GM19043 (cell line): ENCODE results near the gene MAP3K14.
"Not testable (repeated sequence)": the region's sequence is repeated elsewhere in the genome, so short reads cannot be mapped to it uniquely, and the experiment has no call there.

ENCODE experiments used
- ATAC-seq: cut with Tn5 transposase; IDR thresholded peaks from one replicate; pipeline ENCODE4 v1.9.1; 2021; ENCODE audit warnings: low read depth; ENCODE audit not compliant: unreplicated experiment

The MAP3K14 gene

GRCh38 chr17:45302220-45302619 is 14.6 kb downstream of the MAP3K14 start:
- not testable (repeated sequence) for ATAC-seq

GRCh38 chr17:45301674-45302073 is 15.1 kb downstream of the MAP3K14 start:
- ATAC-seq, result no peak

GRCh38 chr17:45300060-45300751 is 16.6 kb downstream of the MAP3K14 start:
- no peak for ATAC-seq

DNA sequence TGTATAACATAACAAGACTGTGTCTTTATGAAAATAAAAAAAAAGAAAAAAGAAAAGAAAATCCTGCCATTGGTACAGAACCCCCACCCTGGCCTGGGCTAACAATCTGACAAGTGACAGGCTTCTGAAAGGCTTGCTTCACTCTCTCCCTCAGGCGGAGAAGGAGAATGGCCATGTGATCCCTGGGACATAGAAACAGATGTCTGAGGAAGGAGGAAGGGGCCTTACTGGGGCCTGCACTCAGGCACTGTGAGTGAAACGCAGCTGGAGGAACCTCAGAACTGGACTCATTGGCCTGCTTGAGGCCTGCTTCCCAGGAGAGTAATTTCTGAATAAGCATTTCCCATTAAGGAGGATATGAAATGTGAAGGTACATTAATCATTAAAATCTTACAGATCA is 17.5 kb downstream of the MAP3K14 start:
- no peak for ATAC-seq

DNA sequence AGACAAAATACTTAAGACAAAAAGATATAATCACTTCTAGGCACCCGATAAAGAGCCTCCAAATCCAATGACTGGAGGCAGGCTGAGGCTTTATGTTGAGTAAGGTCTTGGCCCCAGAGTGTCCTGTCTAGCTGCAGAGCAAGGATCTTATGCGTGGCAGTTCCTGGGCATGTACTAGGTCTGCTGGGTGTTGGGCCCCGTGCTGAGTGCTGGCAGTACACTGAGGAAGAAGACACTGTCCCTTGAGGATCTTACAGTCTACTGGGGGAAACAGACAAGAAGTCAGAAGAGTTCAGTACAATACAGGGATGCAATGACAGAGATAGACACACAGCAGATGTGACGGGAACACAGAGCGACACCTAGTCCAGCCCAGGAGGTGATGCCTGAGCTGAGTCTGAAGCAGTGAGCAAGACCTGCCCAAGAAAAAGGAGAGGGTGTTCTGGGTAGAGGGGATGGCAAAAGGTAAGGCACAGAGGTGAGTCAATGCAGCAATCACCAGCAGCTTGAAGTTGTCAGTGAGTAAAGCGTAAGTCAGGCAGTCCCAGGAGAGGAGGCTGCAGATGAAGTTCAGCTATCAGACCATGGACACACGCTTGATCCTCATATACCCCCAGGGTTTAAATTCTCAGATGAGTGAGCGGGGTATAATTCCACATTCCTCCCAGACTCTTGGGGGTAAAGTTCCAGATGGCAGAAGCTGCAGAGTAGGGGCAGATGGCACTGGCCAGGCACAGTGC is 18.1 kb downstream of the MAP3K14 start:
- ATAC-seq, result no peak

- no peak for ATAC-seq
These were observed 20.0 kb downstream of the MAP3K14 start for GRCh38 chr17:45296833-45297124.

- ATAC-seq, result no peak
These were observed 20.6 kb downstream of the MAP3K14 start for GRCh38 chr17:45296003-45296832.

DNA sequence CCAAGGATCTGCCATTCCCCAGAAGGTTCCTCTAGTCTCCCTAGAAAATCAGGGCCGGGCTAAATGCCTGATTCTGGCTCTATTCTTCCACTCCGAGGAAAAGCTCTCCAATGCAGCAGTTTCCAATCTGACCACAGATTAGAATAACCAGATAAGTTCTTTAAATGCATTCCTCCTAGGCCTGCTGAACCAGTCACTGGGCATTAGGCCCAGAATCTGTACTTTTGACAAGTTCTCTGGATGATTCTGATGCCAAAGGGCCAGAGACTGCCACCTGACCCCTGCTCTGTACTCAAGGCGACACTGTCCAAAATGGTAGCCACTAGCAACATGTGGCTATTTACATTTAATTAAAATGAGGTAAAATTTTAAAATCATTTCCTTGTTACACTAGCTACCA is 22.3 kb downstream of the MAP3K14 start:
- no peak for ATAC-seq

DNA sequence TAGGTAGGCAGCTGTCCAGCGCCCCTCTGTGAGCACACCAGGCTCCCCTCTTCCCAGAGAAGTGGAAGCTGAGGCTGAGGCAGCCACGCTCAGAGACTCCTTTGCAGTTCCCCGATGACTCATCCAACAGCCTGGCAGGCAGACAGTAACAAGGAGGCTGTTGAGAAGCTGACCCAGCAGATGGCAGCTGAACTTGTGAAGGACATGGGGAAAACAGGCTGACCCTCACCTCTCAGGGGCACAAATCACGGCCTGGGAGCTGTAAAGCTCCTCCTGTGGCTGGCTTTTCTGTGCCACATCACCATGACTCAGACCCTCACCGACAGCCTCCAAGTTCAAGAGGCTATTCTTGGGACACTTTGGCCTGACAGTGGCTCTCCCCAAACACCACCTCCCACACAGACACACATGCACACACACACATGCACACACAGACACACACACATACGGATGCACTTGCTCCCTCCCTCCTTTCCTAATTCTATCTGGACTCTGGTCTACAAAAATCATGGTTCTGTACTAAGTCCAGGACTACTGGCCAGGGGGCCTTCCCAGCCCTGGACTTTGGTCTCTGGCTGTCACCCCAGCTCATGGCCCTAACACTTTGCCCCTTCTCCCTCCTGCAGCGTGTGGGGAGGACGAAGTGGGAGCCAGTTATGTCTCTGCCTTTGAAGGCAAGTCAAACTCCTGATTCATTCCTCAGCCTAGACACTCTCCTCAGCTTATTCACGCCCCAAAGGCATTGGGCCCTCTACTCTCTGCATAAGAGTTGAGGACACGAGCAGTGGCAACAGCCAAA is 23.2 kb downstream of the MAP3K14 start:
- no peak for ATAC-seq

DNA sequence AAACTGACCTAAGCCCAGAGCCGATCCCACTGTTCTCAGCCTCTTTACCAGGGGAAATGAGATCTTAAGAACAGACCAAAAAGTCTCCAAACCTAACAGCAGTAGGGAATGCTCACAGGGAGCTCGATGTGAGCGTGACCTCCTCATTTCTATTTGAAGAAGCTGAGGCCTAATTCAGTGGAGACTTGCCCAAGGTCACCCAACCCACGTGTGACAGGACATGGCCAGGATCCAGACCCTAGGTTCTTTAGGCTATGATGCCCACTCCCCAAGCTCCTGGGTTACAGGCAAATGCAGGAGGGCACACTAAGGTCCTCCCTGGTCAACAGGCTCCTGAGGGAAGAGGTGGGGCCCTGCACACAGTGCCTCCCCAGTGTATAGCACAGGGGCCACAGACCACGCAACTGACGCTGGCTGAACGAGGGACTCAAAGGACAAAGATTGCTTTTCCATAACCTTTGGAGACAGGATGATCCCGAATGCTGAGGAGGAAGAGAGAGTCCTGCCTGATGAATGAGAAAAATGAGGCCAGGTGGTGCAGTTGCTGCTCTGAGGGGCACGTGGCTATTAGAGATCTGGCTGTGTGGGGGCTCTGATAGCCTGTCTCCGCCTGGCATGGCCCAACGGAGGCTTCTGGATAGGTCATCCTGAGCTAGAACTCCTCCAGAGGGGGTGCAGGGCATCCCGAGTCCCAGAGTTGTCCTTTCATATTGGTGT is 24.0 kb downstream of the MAP3K14 start:
- ATAC-seq, result no peak

GRCh38 chr17:45291171-45291805 is 25.5 kb downstream of the MAP3K14 start:
- ATAC-seq, result no peak

DNA sequence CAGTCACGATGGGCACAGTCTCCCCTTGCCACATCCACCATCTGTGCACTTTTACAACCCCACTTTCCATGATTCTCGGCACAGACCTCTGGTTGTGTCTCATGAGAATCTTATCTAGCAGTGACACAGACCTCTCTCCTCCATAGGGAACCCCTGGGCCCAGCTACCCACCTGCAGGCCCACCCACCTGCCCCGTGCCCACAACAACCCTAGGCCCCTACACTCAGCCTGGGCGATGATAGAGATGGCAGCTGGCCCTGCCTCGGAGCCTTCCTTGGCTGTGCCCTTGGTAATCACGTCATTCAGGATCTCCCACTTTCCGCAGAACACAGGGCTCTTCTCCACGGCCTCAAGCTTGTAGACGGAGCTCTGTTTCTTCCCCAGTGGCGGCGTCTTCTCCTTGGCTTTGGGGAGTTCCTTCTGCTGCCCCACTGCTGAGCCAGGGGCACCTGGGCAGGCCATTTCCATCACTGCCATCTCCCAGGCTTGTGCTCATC is 26.5 kb downstream of the MAP3K14 start:
- no peak for ATAC-seq

DNA sequence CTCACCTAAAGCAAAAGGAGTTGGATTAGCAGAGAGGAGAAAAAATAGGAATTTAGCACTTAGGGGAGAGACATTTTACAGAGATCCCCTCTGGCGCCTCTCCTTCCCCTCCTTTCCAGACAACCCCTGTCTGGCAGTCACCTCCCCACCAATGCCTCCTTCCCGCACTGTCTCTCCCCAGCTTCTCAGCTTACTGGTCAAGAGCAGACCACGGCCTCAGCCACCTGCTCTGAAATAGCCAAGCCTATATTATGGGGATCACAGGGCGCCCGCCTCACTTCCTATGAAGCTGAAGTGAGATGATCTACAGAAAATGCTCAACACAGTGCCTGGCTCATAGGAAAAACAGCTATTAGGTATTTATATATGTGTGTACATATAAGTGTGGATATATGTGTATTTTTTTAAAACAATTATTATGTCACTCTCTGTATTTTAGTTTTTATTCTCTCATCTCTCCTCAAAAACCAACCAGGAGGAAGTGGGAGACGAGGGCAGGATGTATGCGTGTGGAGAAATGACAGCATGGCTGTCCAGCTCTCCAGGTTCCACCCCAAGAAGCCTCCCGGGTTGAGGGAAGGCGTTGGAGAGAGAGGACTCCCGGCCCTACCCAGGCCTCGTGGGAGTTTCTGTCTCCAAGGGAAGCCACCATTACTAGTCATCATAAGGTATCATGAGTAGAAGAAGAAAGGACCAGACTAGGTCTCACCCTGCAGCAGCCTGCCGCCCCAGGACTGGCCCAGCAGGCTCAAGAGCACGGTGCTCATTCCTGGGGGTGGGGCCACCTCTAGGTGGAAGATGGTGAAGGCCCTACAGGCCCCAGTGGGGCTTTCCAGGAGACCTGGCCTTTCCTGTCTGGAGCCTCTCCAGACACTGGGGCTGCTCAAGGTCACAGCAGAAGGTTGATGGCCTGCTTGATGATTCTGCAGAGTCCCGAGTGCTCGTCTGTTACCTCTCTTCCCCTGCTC is 27.2 kb downstream of the MAP3K14 start:
- no peak for ATAC-seq

- ATAC-seq, result no peak
These were observed 28.0 kb downstream of the MAP3K14 start for GRCh38 chr17:45288825-45289224.

DNA sequence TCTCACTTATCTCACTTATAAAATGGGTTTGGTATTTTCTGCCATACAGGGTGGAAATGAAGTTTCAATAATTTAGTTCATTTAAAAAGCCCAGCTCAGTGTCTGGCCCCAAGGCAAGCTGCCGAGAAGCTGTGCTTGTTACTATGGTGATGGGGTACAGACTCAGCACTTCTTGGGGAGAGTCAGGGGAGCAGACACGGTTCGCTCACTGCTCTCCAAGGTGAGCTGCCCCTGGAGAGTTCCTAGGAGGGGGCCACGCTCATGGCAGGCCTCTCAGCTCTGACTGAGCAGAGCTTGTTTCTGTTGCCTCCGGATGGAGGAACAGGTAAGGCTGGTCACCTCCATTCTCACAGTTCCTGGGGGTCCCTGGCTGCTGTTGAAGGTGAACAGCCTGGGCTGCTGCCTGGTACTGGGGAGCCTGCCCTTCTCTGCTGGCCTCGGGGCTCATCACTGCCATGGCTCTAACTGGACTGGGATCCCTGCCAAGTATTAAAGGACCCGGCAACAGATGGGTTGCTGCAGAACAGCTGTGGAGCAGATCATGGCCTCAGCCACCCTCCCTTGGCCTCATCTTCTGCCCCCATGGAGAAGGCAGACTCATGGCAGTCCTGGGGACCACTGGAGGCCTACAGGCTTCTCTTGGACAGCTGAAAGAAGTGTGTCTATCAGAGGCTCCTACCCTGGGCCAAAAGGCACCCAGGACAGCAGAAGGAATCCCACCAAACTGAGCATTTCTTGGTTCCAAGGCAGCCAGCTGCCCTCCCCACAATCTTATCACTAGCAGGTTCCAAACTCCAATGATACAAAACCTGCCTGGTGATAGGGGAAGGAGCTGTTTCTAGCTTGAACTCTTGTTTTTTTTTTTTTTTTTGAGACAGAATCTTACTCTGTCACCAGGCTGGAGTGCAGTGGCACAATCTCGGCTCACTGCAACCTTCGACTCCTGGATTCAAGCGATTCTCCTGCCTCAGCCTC is 29.0 kb downstream of the MAP3K14 start:
- ATAC-seq, result no peak

- ATAC-seq, result no peak
These were observed 30.5 kb downstream of the MAP3K14 start for GRCh38 chr17:45286286-45286685.
